Measurements from ENCODE around the gene CCDC80. TPM values are rescaled to one million over a fixed set of nuclear protein-coding genes. Genes with fewer than 3 reads are reported as not detected.

Gene CCDC80
- total RNA-seq, 1 experiment from 2014 or later = 1.1 TPM

GRCh38 chr3:112579697-112580096, 61.2 kb downstream of the CCDC80 start:
- no TSS peak for BruUV-seq (replicated peaks)
- no peaks in the 10 kb centered on the region for H3K4me1 Mint-ChIP-seq (ENCODE audit: low read depth, unreplicated experiment)
- CTCF ChIA-PET = interaction anchor here (1.0 kb wide), 1 partner anchor 11 kb away, joined by 3 read pairs; no protein-coding TSS in a partner anchor
- no peak overlapping the region for H3K4me3 Mint-ChIP-seq (ENCODE audit: low read depth, unreplicated experiment)
- TF ChIP-seq CTCF (IDR thresholded peaks at IDR 0.05; ENCODE audit: unreplicated experiment) = no peak
- H3K27ac Mint-ChIP-seq (ENCODE audit: unreplicated experiment) = no peak overlapping the region
- intact Hi-C loops (cut with micrococcal nuclease; ENCODE audit: unreplicated experiment) = loop anchor here (5.0 to 10.0 kb wide), 3 partner anchors 125 to 233 kb away; no protein-coding TSS in a partner anchor
- DNase-seq = no peak
- H3K27me3 Mint-ChIP-seq (ENCODE audit: unreplicated experiment) = no peaks in the 10 kb centered on the region
- no peaks in the 10 kb centered on the region for H3K36me3 Mint-ChIP-seq (ENCODE audit: insufficient read depth, unreplicated experiment)
- no peaks in the 10 kb centered on the region for H3K9me3 Mint-ChIP-seq (ENCODE audit: low read depth, unreplicated experiment)

- DNase-seq = no peak
- Mint-ChIP-seq H3K4me1 (ENCODE audit: low read depth, unreplicated experiment) (no peaks in the 10 kb centered on the region), H3K27me3 (ENCODE audit: unreplicated experiment) (no peaks in the 10 kb centered on the region), H3K27ac (ENCODE audit: unreplicated experiment) (no peak overlapping the region), H3K9me3 (ENCODE audit: low read depth, unreplicated experiment) (no peaks in the 10 kb centered on the region), H3K4me3 (ENCODE audit: low read depth, unreplicated experiment) (no peak overlapping the region), H3K36me3 (ENCODE audit: insufficient read depth, unreplicated experiment) (no peaks in the 10 kb centered on the region)
- intact Hi-C loops (cut with micrococcal nuclease; ENCODE audit: unreplicated experiment) = no loop called here
- TF ChIP-seq CTCF (IDR thresholded peaks at IDR 0.05; ENCODE audit: unreplicated experiment) = no peak
- CTCF ChIA-PET = interaction anchor here (1.0 kb wide), 1 partner anchor 12 kb away, joined by 3 read pairs; no protein-coding TSS in a partner anchor
- BruUV-seq (replicated peaks) = no TSS peak
These were observed 61.7 kb downstream of the CCDC80 start for GRCh38 chr3:112579232-112579631.

- no TSS peak for BruUV-seq (replicated peaks)
- no peak for DNase-seq
- Mint-ChIP-seq H3K27ac (ENCODE audit: unreplicated experiment) (no peak overlapping the region), H3K36me3 (ENCODE audit: insufficient read depth, unreplicated experiment) (no peaks in the 10 kb centered on the region), H3K4me3 (ENCODE audit: low read depth, unreplicated experiment) (no peak overlapping the region), H3K9me3 (ENCODE audit: low read depth, unreplicated experiment) (no peaks in the 10 kb centered on the region), H3K4me1 (ENCODE audit: low read depth, unreplicated experiment) (no peaks in the 10 kb centered on the region), H3K27me3 (ENCODE audit: unreplicated experiment) (no peaks in the 10 kb centered on the region)
- intact Hi-C loops (cut with micrococcal nuclease; ENCODE audit: unreplicated experiment) = no loop called here
- no peak for TF ChIP-seq CTCF (IDR thresholded peaks at IDR 0.05; ENCODE audit: unreplicated experiment)
- CTCF ChIA-PET = interaction anchor here (0.8 kb wide), 1 partner anchor 10 kb away, joined by 3 read pairs; no protein-coding TSS in a partner anchor
These were observed 68.2 kb downstream of the CCDC80 start for GRCh38 chr3:112572701-112573100.

GRCh38 chr3:112569265-112569664, 71.7 kb downstream of the CCDC80 start:
- H3K4me3 Mint-ChIP-seq (ENCODE audit: low read depth, unreplicated experiment) = no peak overlapping the region
- H3K36me3 Mint-ChIP-seq (ENCODE audit: insufficient read depth, unreplicated experiment) = no peaks in the 10 kb centered on the region
- CTCF ChIA-PET = no interaction called here
- H3K9me3 Mint-ChIP-seq (ENCODE audit: low read depth, unreplicated experiment) = no peaks in the 10 kb centered on the region
- H3K4me1 Mint-ChIP-seq (ENCODE audit: low read depth, unreplicated experiment) = no peaks in the 10 kb centered on the region
- DNase-seq = no peak
- intact Hi-C loops (cut with micrococcal nuclease; ENCODE audit: unreplicated experiment) = no loop called here
- TF ChIP-seq CTCF (IDR thresholded peaks at IDR 0.05; ENCODE audit: unreplicated experiment) = no peak
- H3K27ac Mint-ChIP-seq (ENCODE audit: unreplicated experiment) = no peak overlapping the region
- no peaks in the 10 kb centered on the region for H3K27me3 Mint-ChIP-seq (ENCODE audit: unreplicated experiment)
- BruUV-seq (replicated peaks) = no TSS peak

Data from Calu3 (cell line).